GF-D8 (cell line): Measurements from ENCODE around the gene SCAMP1.
A peak's percentile ranks its signal among the peaks of the same experiment; 100 is the strongest.
"Not testable (repeated sequence)": the region's sequence is repeated elsewhere in the genome, so short reads cannot be mapped to it uniquely, and the experiment has no call there.

ENCODE experiments used
- DNase-seq: peaks from one replicate; lab custom pipeline; 2025; lab: John Stamatoyannopoulos, UW

Gene SCAMP1

GRCh38 chr5:78429332-78429980 is 69.0 kb downstream of the SCAMP1 start:
- no peak for DNase-seq

GRCh38 chr5:78430866-78431265 is 70.4 kb downstream of the SCAMP1 start:
- DNase-seq: no peak

GRCh38 chr5:78433972-78434371 is 73.6 kb downstream of the SCAMP1 start:
- DNase-seq: no peak

- DNase-seq: no peak
These were observed 87.5 kb downstream of the SCAMP1 start for GRCh38 chr5:78447775-78448424.

- no peak for DNase-seq
These were observed 88.7 kb downstream of the SCAMP1 start for GRCh38 chr5:78449103-78449502.

- not testable (repeated sequence) for DNase-seq
These were observed 97.1 kb downstream of the SCAMP1 start for GRCh38 chr5:78457507-78457906.

- no peak for DNase-seq
These were observed 98.4 kb downstream of the SCAMP1 start for GRCh38 chr5:78458843-78459242.

GRCh38 chr5:78467140-78467539 is 106.7 kb downstream of the SCAMP1 start:
- no peak for DNase-seq

GRCh38 chr5:78467752-78468357 is 107.4 kb downstream of the SCAMP1 start:
- DNase-seq: peak; percentile 1

- no peak for DNase-seq
These were observed 111.5 kb downstream of the SCAMP1 start for GRCh38 chr5:78471896-78472295.

- DNase-seq: no peak
These were observed 112.2 kb downstream of the SCAMP1 start for GRCh38 chr5:78472469-78473106.

GRCh38 chr5:78473751-78474150 is 113.3 kb downstream of the SCAMP1 start:
- no peak for DNase-seq

GRCh38 chr5:78475370-78475769 is 115.0 kb downstream of the SCAMP1 start:
- DNase-seq: no peak

GRCh38 chr5:78476795-78477194 is 116.4 kb downstream of the SCAMP1 start:
- DNase-seq: no peak

GRCh38 chr5:78482948-78483347 is 122.5 kb downstream of the SCAMP1 start:
- no peak for DNase-seq

GRCh38 chr5:78483809-78484521 is 123.5 kb downstream of the SCAMP1 start:
- peak; percentile 92 for DNase-seq

- DNase-seq: no peak
These were observed 125.8 kb downstream of the SCAMP1 start for GRCh38 chr5:78486218-78486617.

- no peak for DNase-seq
These were observed 127.4 kb downstream of the SCAMP1 start for GRCh38 chr5:78487846-78488245.

GRCh38 chr5:78490709-78491485 is 130.5 kb downstream of the SCAMP1 start:
- DNase-seq: no peak

- no peak for DNase-seq
These were observed 131.8 kb downstream of the SCAMP1 start for GRCh38 chr5:78492224-78492623.

GRCh38 chr5:78492650-78493049 is 132.2 kb downstream of the SCAMP1 start:
- no peak for DNase-seq

- no peak for DNase-seq
These were observed 135.4 kb downstream of the SCAMP1 start for GRCh38 chr5:78495800-78496199.
